Left lung (tissue), 10 donors: Measurements from ENCODE around the gene UBTFL1. TPM values are rescaled to one million over a fixed set of nuclear protein-coding genes. Genes with fewer than 3 reads are reported as not detected.

ENCODE experiments used
- ATAC-seq: fragments of 200-7000 bp; cut with Tn5 transposase; one replicate; pipeline ENCODE4 v1.9.1; 2020; ENCODE audit warnings: moderate library complexity
- DNase-seq, 4 donors: peaks; one replicate each; pipeline ENCODE4 v3.0.0-alpha.2; 2013 to 2020
- H3K27ac ChIP-seq, 2 donors: fragments of 200-600 bp; sonication (generic) in 1 of 2; one replicate each; pipeline versions ENCODE4 v1.5.0 to v1.8.0; 2020 to 2021
- H3K27me3 ChIP-seq, 2 donors: fragments of 200-600 bp; sonication (generic) in 1 of 2; one replicate each; pipeline versions ENCODE4 v1.5.0 to v1.8.0; 2020 to 2021
- H3K36me3 ChIP-seq, 2 donors: fragments of 200-600 bp; sonication (generic) in 1 of 2; one replicate each; pipeline versions ENCODE4 v1.5.0 to v1.8.0; 2020 to 2021
- H3K4me1 ChIP-seq, 2 donors: fragments of 200-600 bp; one replicate each; pipeline ENCODE4 v1.8.0; 2021
- H3K4me3 ChIP-seq, 2 donors: fragments of 200-600 bp; sonication (generic) in 1 of 2; one replicate each; pipeline versions ENCODE4 v1.5.0 to v1.8.0; 2020 to 2021; ENCODE audit warnings: mild to moderate bottlenecking in 1 of 2
- H3K9me3 ChIP-seq, 2 donors: fragments of 200-600 bp; sonication (generic) in 1 of 2; one replicate each; pipeline versions ENCODE4 v1.5.0 to v1.8.0; 2020 to 2021
- intact Hi-C, 2 donors: fragments of 100-400 bp; cut with DNase I; formaldehyde crosslinking; loops; one replicate each; pipeline versions ENCODE4 v1.11.2 to v1.14.2; 2022
- polyA plus RNA-seq, 6 donors: library from polyadenylated mRNA; unstranded; fragments of 120-200 nt; gene quantifications; one replicate each; pipeline ENCODE4 v1.2.1, GENCODE V29; 2013; ENCODE audit not compliant: insufficient read length in 6 of 6
- total RNA-seq, 2 donors: library from RNA; stranded (reverse); fragmentation: NEBNext Ultra II Directional; extraction: Animal tissue kit (Norgen Biotek cat#: 25700); gene quantifications; one replicate each; pipeline ENCODE4 v1.2.1, GENCODE V29; 2021
- TF ChIP-seq, protein P1 (sequence below), 2 donors: fragments of 200-600 bp; sonication (generic) in 1 of 2; IDR thresholded peaks; one replicate each; pipeline versions ENCODE4 v1.5.0 to v1.8.0; 2021; ENCODE audit warnings: antibody characterized with exemption in 2 of 2
- donor health status: DM: no; HTN: yes; CAD: no.
- donor health status: DM: no; HTN: no; CAD: no.

The UBTFL1 gene
- total and polyA plus RNA-seq, 8 donors, result not detected

DNA sequence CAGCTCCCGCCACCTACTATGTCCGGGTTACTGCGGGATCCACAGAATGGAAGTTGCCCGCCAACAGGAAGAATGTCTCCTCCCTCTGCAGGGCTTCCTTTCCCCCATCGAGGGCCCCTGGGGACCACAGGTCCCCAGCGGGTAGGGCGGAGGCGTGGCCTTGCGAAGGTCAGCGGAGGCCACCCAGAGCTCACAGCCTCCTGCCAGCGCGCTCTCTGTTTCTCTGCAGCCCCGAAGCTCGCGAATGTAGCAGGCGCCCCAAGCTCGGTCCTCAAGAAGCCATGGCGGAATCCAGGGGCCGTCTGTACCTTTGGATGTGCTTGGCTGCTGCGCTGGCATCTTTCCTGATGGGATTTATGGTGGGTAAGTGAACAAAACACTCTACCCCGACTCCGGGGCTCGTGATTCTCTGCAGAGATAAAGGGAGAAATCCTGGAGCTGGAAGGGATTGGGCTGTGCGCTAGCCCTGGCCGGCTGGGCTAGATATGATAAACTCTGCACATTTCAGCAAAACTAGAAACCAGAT is 48.8 kb downstream of the UBTFL1 start, which contains the start of gene NAALAD2:
NAALAD2 (plus strand) TSS at position 186 of the 526 bp plus-strand sequence; CDS start at position 282, 96 bp downstream.
- H3K4me3 ChIP-seq, result peak within 1 kb of the TSS; percentile 33 to 37
- H3K27ac ChIP-seq, result no peak within 1 kb of the TSS
- intact Hi-C loops, result no loop called here
- H3K36me3 ChIP-seq, result no peaks in the 10 kb centered on the region
- peak; percentile 86 for ATAC-seq
- H3K27me3 ChIP-seq, result peaks cover 0 to 28% of the 10 kb centered on the region in 2 donors
- H3K4me1 ChIP-seq, result peaks cover 0 to 4% of the 10 kb centered on the region in 2 donors
- peak; percentile 38 to 82 (median 76) for DNase-seq
- TF ChIP-seq, protein P1, sequence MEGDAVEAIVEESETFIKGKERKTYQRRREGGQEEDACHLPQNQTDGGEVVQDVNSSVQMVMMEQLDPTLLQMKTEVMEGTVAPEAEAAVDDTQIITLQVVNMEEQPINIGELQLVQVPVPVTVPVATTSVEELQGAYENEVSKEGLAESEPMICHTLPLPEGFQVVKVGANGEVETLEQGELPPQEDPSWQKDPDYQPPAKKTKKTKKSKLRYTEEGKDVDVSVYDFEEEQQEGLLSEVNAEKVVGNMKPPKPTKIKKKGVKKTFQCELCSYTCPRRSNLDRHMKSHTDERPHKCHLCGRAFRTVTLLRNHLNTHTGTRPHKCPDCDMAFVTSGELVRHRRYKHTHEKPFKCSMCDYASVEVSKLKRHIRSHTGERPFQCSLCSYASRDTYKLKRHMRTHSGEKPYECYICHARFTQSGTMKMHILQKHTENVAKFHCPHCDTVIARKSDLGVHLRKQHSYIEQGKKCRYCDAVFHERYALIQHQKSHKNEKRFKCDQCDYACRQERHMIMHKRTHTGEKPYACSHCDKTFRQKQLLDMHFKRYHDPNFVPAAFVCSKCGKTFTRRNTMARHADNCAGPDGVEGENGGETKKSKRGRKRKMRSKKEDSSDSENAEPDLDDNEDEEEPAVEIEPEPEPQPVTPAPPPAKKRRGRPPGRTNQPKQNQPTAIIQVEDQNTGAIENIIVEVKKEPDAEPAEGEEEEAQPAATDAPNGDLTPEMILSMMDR (IDR thresholded peaks at IDR 0.05), result no peak
- no peaks in the 10 kb centered on the region for H3K9me3 ChIP-seq

DNA sequence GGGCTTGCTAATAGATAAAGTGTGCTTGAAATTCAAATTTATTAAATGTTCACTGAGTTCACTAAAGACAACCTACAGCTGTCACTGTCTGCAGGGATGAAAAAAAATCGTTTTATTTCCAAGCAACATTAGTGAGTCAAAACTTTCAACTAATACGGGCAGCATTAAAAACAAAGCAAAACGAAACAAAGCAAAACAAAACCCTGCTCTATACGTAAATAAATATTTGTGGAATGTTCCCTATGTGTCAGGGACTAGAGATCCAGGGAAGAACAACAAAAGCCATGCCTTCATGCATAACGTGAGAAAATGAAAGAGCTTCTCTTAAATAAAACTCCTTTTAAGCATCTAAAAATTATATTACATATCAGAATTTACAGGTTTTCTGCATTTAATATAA is 49.3 kb downstream of the UBTFL1 start:
- TF ChIP-seq, protein P1 (IDR thresholded peaks at IDR 0.05), result no peak
- no peaks in the 10 kb centered on the region for H3K9me3 ChIP-seq
- peak overlapping the region; percentile 33 to 37 for H3K4me3 ChIP-seq
- no peak for ATAC-seq
- H3K27me3 ChIP-seq, result peaks cover 0 to 28% of the 10 kb centered on the region in 2 donors
- intact Hi-C loops, result no loop called here
- DNase-seq, result no peak
- no peaks in the 10 kb centered on the region for H3K36me3 ChIP-seq
- H3K27ac ChIP-seq, result no peak overlapping the region
- peaks cover 0 to 4% of the 10 kb centered on the region in 2 donors for H3K4me1 ChIP-seq

Other genes with a start within 250 kb of the UBTFL1 start
- gene TRIM64B, start 207.5 kb upstream of the UBTFL1 start, total RNA-seq, result not detected
- not detected for gene TRIM64B, start 207.5 kb upstream of the UBTFL1 start, polyA plus RNA-seq
- gene TRIM49D1, start 163.7 kb upstream of the UBTFL1 start, total RNA-seq, result not detected
- gene TRIM49D1, start 163.7 kb upstream of the UBTFL1 start, polyA plus RNA-seq, result not detected
- gene TRIM49D2, start 161.9 kb upstream of the UBTFL1 start, total RNA-seq, result not detected
- gene TRIM49D2, start 161.9 kb upstream of the UBTFL1 start, polyA plus RNA-seq, result not detected
- gene TRIM64, start 119.9 kb upstream of the UBTFL1 start, total RNA-seq, result not detected
- gene TRIM64, start 119.9 kb upstream of the UBTFL1 start, polyA plus RNA-seq, result not detected
- gene TRIM49C, start 54.8 kb upstream of the UBTFL1 start, total RNA-seq, result not detected
- gene TRIM49C, start 54.8 kb upstream of the UBTFL1 start, polyA plus RNA-seq, result not detected
- gene NAALAD2, start 48.7 kb downstream of the UBTFL1 start, total RNA-seq, result 1 to 10 TPM; 1.3 to 1.8 TPM
- 10 to 100 TPM; 32.2 to 58.5 (median 55.3) TPM for gene NAALAD2, start 48.7 kb downstream of the UBTFL1 start, polyA plus RNA-seq
- 10 to 100 TPM; 26.6 to 42.0 TPM for gene CHORDC1, start 137.1 kb downstream of the UBTFL1 start, total RNA-seq
- 10 to 100 TPM; 48.2 to 66.4 (median 57.9) TPM for gene CHORDC1, start 137.1 kb downstream of the UBTFL1 start, polyA plus RNA-seq